CD4-positive, alpha-beta memory T cell (primary cell): ENCODE measurements around the gene HOXA10. TPM values are rescaled to one million over a fixed set of nuclear protein-coding genes. Genes with fewer than 3 reads are reported as not detected.

ENCODE experiments used
- CTCF ChIA-PET: fragments of 350-600 bp; sonication (Branson Sonifier 250); formaldehyde crosslinking; loops from one replicate; lab custom pipeline; 2021; ENCODE audit warnings: inconsistent platforms; ENCODE audit not compliant: partially characterized antibody; lab: Charles Lee
- POLR2A ChIA-PET: fragments of 350-600 bp; sonication (Branson Sonifier 250); formaldehyde crosslinking; loops from one replicate; lab custom pipeline; 2021; ENCODE audit not compliant: partially characterized antibody; lab: Charles Lee
- DNase-seq, 5 donors: peaks; one replicate each; pipeline versions ENCODE4 v3.0.0 to v3.0.0-alpha.2; 2020 to 2022; ENCODE audit warnings: mixed read lengths in 1 of 5
- H3K27ac ChIP-seq: one replicate; pipeline ENCODE4 v1.7.0; 2013; ENCODE audit warnings: low read depth, low read length
- H3K27me3 ChIP-seq: 2 replicates; pipeline ENCODE4 v1.7.0; 2013; ENCODE audit warnings: mild to moderate bottlenecking, low read length, moderate library complexity; ENCODE audit not compliant: insufficient read depth
- H3K36me3 ChIP-seq: 2 replicates; pipeline ENCODE4 v1.7.0; 2013; ENCODE audit warnings: mild to moderate bottlenecking, low read length, moderate library complexity; ENCODE audit not compliant: insufficient read depth
- H3K4me1 ChIP-seq: 2 replicates; pipeline ENCODE4 v1.7.0; 2013; ENCODE audit warnings: mild to moderate bottlenecking, low read length, moderate library complexity; ENCODE audit not compliant: insufficient read depth
- H3K4me3 ChIP-seq, 2 donors: one replicate each; pipeline ENCODE4 v1.7.0; 2013; ENCODE audit warnings: low read length in 2 of 2, mild to moderate bottlenecking in 1 of 2
- H3K9me3 ChIP-seq, 2 donors: one replicate each; pipeline ENCODE4 v1.7.0; 2013; ENCODE audit warnings: low read length in 2 of 2, control low read depth in 1 of 2; ENCODE audit not compliant: control insufficient read depth in 1 of 2
- H3K27ac Mint-ChIP-seq, 7 donors: one replicate each; pipeline ENCODE4 v1.8.0; 2020 to 2021; ENCODE audit warnings: mixed read lengths in 7 of 7, mild to moderate bottlenecking in 6 of 7, inconsistent platforms in 3 of 7, moderate library complexity in 3 of 7
- H3K27me3 Mint-ChIP-seq, 2 donors: one replicate each; pipeline ENCODE4 v1.8.0; 2020 to 2021; ENCODE audit warnings: mixed read lengths in 2 of 2
- H3K36me3 Mint-ChIP-seq, 2 donors: one replicate each; pipeline ENCODE4 v1.8.0; 2020 to 2021; ENCODE audit warnings: mixed read lengths in 2 of 2, inconsistent platforms in 1 of 2, mild to moderate bottlenecking in 1 of 2
- H3K4me1 Mint-ChIP-seq, 4 donors: one replicate each; pipeline ENCODE4 v1.8.0; 2020 to 2021; ENCODE audit warnings: mixed read lengths in 4 of 4, mild to moderate bottlenecking in 1 of 4
- H3K4me3 Mint-ChIP-seq, 8 donors: one replicate each; pipeline ENCODE4 v1.8.0; 2020 to 2021; ENCODE audit warnings: mixed read lengths in 8 of 8, mild to moderate bottlenecking in 7 of 8, moderate library complexity in 6 of 8, inconsistent platforms in 3 of 8
- H3K9me3 Mint-ChIP-seq, 8 donors: one replicate each; pipeline ENCODE4 v1.8.0; 2020 to 2021; ENCODE audit warnings: mixed read lengths in 8 of 8, mild to moderate bottlenecking in 5 of 8, inconsistent platforms in 3 of 8, moderate library complexity in 1 of 8
- intact Hi-C: fragments of 100-400 bp; cut with micrococcal nuclease; formaldehyde crosslinking; loops from one replicate; pipeline ENCODE4 v1.15.1; 2023
- polyA plus RNA-seq, 2 donors: library from polyadenylated mRNA; unstranded; fragments of 300-500 nt; fragmentation: Illumina TruSeq; gene quantifications; one replicate each; pipeline ENCODE4 v1.2.3, GENCODE V29; 2021
- total RNA-seq, 2 experiments: library from RNA; stranded (reverse); gene quantifications; one replicate each; pipeline ENCODE4 v1.2.3, GENCODE V29; 2021

Gene HOXA10
- total and polyA plus RNA-seq, 4 experiments from 2014 or later, result not detected

- peaks cover 4% of the 10 kb centered on the region for H3K27me3 ChIP-seq
- CTCF ChIA-PET, result no interaction called here
- peaks cover 6% of the 10 kb centered on the region for H3K4me1 ChIP-seq
- Mint-ChIP-seq H3K9me3 (no peaks in the 10 kb centered on the region), H3K4me3 (no peak overlapping the region), H3K27me3 (peaks cover 28% of the 10 kb centered on the region in 2 donors), H3K27ac (no peak overlapping the region), H3K36me3 (no peaks in the 10 kb centered on the region), H3K4me1 (no peaks in the 10 kb centered on the region)
- DNase-seq, result no peak
- no peaks in the 10 kb centered on the region for H3K9me3 ChIP-seq
- POLR2A ChIA-PET, result no interaction called here
- no peak overlapping the region for H3K4me3 ChIP-seq
- H3K27ac ChIP-seq, result no peak overlapping the region
- no peaks in the 10 kb centered on the region for H3K36me3 ChIP-seq
- intact Hi-C loops, result no loop called here
Observed at GRCh38 chr7:27126596-27127327, 47.4 kb downstream of the HOXA10 start.

DNA sequence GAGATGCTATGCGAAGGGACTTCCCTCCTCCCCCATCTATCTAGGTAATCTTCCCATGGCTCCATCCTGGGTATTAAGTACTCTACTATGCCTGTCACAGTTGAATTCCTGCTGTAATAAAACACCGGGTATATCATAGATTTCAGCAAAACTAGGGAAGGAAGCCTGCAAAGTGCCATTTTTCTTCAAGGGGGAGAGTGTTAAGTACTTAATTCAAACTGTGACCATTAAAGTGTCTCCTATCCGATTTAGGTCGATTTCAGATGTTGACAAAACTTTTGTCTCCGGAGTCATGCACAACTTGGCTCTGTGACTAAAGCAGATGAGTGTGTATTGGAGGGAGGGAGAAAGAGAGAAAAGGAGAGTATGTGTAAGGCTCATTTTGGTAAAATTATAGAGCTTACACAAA, 48.1 kb downstream of the HOXA10 start:
- no peak for DNase-seq
- no peaks in the 10 kb centered on the region for H3K9me3 Mint-ChIP-seq
- Histone ChIP-seq H3K9me3 (no peaks in the 10 kb centered on the region), H3K27ac (no peak overlapping the region), H3K27me3 (peaks cover 4% of the 10 kb centered on the region), H3K36me3 (no peaks in the 10 kb centered on the region), H3K4me1 (peaks cover under 1% of the 10 kb centered on the region), H3K4me3 (no peak overlapping the region)
- ChIA-PET POLR2A (no interaction called here), CTCF (no interaction called here)
- H3K27me3 Mint-ChIP-seq, result peaks cover 24% of the 10 kb centered on the region in 2 donors
- H3K4me1 Mint-ChIP-seq, result no peaks in the 10 kb centered on the region
- peak overlapping the region in 1 of 8 donors; percentile 43 for H3K4me3 Mint-ChIP-seq
- H3K27ac Mint-ChIP-seq, result no peak overlapping the region
- no peaks in the 10 kb centered on the region for H3K36me3 Mint-ChIP-seq
- intact Hi-C loops, result no loop called here

DNA sequence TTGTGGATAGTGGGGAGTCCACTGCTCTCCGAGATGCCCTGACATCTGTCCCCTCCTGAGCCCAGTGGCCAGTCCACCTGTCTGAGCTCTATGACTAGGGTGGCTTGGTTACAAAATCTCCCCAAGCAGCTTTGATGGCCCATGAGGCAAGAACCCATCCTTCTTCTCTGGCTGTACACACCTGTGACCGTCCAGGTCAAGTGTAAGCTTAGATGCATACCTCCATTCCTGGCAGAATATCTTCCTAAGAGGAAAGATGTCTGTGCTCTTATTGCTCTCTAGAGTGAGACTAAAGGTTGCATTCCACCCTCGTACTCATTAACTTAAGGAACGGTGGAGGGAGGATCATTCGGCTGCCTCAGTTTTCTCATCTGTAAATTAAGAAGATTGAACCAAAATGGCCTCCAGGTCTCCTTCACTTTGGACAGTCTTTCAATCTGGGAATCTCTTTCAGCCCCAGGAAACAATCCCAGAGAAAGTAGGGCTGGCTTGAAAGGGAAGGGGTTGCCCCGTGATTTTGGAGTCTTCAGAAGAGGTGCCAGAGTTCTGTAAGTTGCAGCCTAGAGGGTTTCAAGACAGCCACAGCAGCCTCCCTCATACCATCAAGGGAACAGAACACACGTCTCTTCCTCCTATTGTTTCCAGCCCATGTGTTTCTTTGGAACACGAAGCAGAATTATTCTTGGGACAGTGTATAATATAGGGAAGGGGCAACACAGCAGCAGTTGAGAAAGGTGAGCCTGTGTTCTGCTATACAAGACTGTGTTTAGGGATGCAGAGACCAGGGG, 49.0 kb downstream of the HOXA10 start:
- Mint-ChIP-seq H3K27ac (no peak overlapping the region), H3K4me3 (no peak overlapping the region), H3K27me3 (peaks cover 24% of the 10 kb centered on the region in 2 donors), H3K4me1 (no peaks in the 10 kb centered on the region), H3K36me3 (no peaks in the 10 kb centered on the region), H3K9me3 (no peaks in the 10 kb centered on the region)
- ChIA-PET POLR2A (no interaction called here), CTCF (no interaction called here)
- Histone ChIP-seq H3K9me3 (no peaks in the 10 kb centered on the region), H3K4me1 (no peaks in the 10 kb centered on the region), H3K27ac (no peak overlapping the region), H3K36me3 (no peaks in the 10 kb centered on the region), H3K4me3 (no peak overlapping the region), H3K27me3 (peaks cover 4% of the 10 kb centered on the region)
- intact Hi-C loops, result no loop called here
- no peak for DNase-seq

- H3K9me3 ChIP-seq, result no peaks in the 10 kb centered on the region
Observed at GRCh38 chr7:27124096-27124901, 49.8 kb downstream of the HOXA10 start.

GRCh38 chr7:27123477-27124053, 50.6 kb downstream of the HOXA10 start:
- intact Hi-C loops, result no loop called here
- Histone ChIP-seq H3K27ac (no peak overlapping the region), H3K9me3 (no peaks in the 10 kb centered on the region), H3K27me3 (peaks cover 4% of the 10 kb centered on the region), H3K36me3 (no peaks in the 10 kb centered on the region), H3K4me3 (no peak overlapping the region), H3K4me1 (no peaks in the 10 kb centered on the region)
- Mint-ChIP-seq H3K36me3 (no peaks in the 10 kb centered on the region), H3K4me1 (no peaks in the 10 kb centered on the region), H3K27me3 (peaks cover 23 to 29% of the 10 kb centered on the region in 2 donors), H3K9me3 (no peaks in the 10 kb centered on the region), H3K27ac (no peak overlapping the region), H3K4me3 (no peak overlapping the region)
- ChIA-PET POLR2A (no interaction called here), CTCF (no interaction called here)
- no peak for DNase-seq

More at GRCh38 chr7:27124096-27124901, 49.8 kb downstream of the HOXA10 start:
- Mint-ChIP-seq H3K27me3 (peaks cover 23 to 26% of the 10 kb centered on the region in 2 donors), H3K27ac (no peak overlapping the region), H3K4me3 (peak overlapping the region in 1 of 8 donors; percentile 45), H3K4me1 (no peaks in the 10 kb centered on the region), H3K36me3 (no peaks in the 10 kb centered on the region), H3K9me3 (no peaks in the 10 kb centered on the region)
- DNase-seq, result no peak
- intact Hi-C loops, result no loop called here
- peaks cover 4% of the 10 kb centered on the region for H3K27me3 ChIP-seq
- no peak overlapping the region for H3K4me3 ChIP-seq
- ChIA-PET CTCF (no interaction called here), POLR2A (no interaction called here)
- no peaks in the 10 kb centered on the region for H3K36me3 ChIP-seq
- H3K4me1 ChIP-seq, result no peaks in the 10 kb centered on the region
- H3K27ac ChIP-seq, result no peak overlapping the region

DNA sequence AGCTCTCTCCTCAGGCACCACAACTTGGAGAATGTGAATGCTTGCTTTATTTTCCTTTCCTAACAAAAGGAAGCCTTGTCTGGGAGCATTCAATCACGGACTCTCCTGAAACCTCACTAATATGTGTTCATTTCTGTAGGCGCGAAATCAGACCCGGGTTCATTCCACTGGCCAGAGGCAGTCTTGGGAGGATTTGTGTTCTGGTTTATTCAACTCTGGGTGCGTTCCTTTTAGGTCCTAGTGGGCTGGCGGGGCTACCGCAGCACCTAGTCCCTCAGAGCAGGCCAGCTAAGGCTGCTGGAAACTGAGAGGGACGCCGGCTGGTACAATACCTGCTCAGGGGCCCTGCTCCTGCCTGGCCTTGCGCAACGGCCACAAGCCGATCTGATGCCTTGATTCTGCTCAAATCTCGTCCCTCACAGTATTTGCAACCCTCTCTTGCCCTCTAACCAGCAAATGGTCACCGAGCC, 51.1 kb downstream of the HOXA10 start:
- ChIA-PET CTCF (no interaction called here), POLR2A (no interaction called here)
- H3K4me1 Mint-ChIP-seq, result no peaks in the 10 kb centered on the region
- H3K4me3 Mint-ChIP-seq, result no peak overlapping the region
- H3K27me3 ChIP-seq, result peaks cover 4% of the 10 kb centered on the region
- H3K36me3 ChIP-seq, result no peaks in the 10 kb centered on the region
- peaks cover 23 to 33% of the 10 kb centered on the region in 2 donors for H3K27me3 Mint-ChIP-seq
- no peaks in the 10 kb centered on the region for H3K9me3 ChIP-seq
- DNase-seq, result no peak
- H3K27ac ChIP-seq, result no peak overlapping the region
- intact Hi-C loops, result no loop called here
- H3K36me3 Mint-ChIP-seq, result no peaks in the 10 kb centered on the region
- no peaks in the 10 kb centered on the region for H3K4me1 ChIP-seq
- H3K9me3 Mint-ChIP-seq, result no peaks in the 10 kb centered on the region
- no peak overlapping the region for H3K27ac Mint-ChIP-seq
- H3K4me3 ChIP-seq, result no peak overlapping the region
